B cell (primary cell): ENCODE results near the gene POLR3K.

Experiments
- EZH2 ChIP-seq: IDR thresholded peaks from 2 replicates; pipeline ENCODE4 v1.6.1; 2012; ENCODE audit warnings: borderline replicate concordance, low read depth, mild to moderate bottlenecking, moderate library complexity, low read length; ENCODE audit not compliant: insufficient read depth, poor library complexity, severe bottlenecking
- TF ChIP-seq, protein P1 (sequence below): fragments of 200-600 bp; IDR thresholded peaks from one replicate; pipeline ENCODE4 v1.8.0; 2022; ENCODE audit warnings: antibody characterized with exemption, mild to moderate bottlenecking

DNA sequence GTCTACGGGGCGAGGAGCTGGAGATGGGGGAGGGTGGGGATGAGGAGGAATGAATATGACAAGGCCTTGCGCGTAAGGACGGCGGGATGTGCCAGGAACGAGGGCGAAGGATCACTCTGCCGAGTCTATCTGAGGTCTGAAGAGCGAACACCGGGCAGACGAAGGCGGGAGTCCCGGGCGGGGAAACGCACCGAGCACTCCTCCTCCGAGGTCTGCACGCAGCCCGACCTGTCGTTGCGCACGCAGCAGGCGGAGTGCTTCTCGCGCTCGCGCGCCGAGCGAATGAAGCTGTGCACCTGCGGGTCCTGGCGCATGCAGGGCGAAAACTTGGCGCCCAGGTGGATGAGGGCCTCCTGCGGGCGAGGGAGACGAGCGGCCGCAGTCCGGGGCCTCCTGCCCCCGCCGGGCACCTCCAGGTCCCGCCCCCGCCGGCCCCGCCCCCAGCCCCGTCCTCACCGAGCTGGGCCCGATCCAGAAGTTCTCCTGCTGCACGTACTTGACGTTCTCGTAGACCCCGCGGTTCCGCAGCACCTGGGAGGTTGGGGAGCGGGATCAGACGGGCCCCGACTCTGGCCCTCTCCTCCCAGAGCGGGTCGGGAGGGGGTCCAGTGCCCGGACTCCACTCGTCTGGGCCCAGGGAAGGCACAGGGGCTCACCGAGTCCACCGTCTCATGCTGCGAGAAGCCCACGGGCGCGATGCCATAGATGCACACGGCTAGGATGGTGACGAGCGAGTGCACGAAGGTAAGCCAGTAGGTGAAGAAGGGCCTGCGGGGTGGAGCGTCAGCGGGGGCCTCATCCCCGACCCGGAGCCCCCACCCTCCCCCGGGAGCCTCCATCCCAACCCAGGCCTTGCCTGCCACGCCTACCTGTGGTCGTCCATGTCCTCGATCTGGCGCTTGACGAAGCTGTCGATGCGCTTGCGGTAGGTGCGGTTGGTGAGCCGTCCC is 7.8 kb upstream of the POLR3K start:
- TF ChIP-seq, protein P1, sequence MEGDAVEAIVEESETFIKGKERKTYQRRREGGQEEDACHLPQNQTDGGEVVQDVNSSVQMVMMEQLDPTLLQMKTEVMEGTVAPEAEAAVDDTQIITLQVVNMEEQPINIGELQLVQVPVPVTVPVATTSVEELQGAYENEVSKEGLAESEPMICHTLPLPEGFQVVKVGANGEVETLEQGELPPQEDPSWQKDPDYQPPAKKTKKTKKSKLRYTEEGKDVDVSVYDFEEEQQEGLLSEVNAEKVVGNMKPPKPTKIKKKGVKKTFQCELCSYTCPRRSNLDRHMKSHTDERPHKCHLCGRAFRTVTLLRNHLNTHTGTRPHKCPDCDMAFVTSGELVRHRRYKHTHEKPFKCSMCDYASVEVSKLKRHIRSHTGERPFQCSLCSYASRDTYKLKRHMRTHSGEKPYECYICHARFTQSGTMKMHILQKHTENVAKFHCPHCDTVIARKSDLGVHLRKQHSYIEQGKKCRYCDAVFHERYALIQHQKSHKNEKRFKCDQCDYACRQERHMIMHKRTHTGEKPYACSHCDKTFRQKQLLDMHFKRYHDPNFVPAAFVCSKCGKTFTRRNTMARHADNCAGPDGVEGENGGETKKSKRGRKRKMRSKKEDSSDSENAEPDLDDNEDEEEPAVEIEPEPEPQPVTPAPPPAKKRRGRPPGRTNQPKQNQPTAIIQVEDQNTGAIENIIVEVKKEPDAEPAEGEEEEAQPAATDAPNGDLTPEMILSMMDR = no peak
- TF ChIP-seq EZH2 = no peak
